Keratinocyte (primary cell): ENCODE results near the gene ITGB3. TPM values are rescaled to one million over a fixed set of nuclear protein-coding genes. Genes with fewer than 3 reads are reported as not detected.

Experiments used
- DNase-seq: peaks from one replicate; pipeline ENCODE4 v3.0.0-alpha.2; 2011; ENCODE audit warnings: low read depth, missing footprints, low spot score
- FAIRE-seq: peaks from 2 replicates; lab custom pipeline; 2011; peaks lifted over from hg19 to GRCh38; lab: Jason Lieb, UNC
- H2AFZ ChIP-seq: 2 replicates; pipeline ENCODE4 v1.6.0; 2012; ENCODE audit warnings: low read length, control low read depth, inconsistent platforms; ENCODE audit not compliant: control insufficient read depth
- H3K27ac ChIP-seq: 2 replicates; pipeline ENCODE4 v1.5.1; 2011; ENCODE audit warnings: low read length; ENCODE audit not compliant: control insufficient read depth, insufficient read depth
- H3K27me3 ChIP-seq: 3 replicates; pipeline ENCODE4 v1.6.0; 2011; ENCODE audit warnings: low read length; ENCODE audit not compliant: control insufficient read depth, insufficient read depth; ENCODE audit errors: extremely low read depth
- H3K36me3 ChIP-seq, 2 experiments: 2 replicates in 1 of 2; 3 replicates in 1 of 2; pipeline ENCODE4 v1.5.1; 2011; ENCODE audit warnings: low read length in 2 of 2, mild to moderate bottlenecking in 1 of 2; ENCODE audit not compliant: control insufficient read depth in 2 of 2, insufficient read depth in 2 of 2; ENCODE audit errors: extremely low read depth in 1 of 2
- H3K4me1 ChIP-seq: 3 replicates; pipeline ENCODE4 v1.5.1; 2011; ENCODE audit warnings: low read length; ENCODE audit not compliant: control insufficient read depth, insufficient read depth; ENCODE audit errors: extremely low read depth
- H3K4me2 ChIP-seq: 3 replicates; pipeline ENCODE4 v1.6.0; 2011; ENCODE audit warnings: low read depth, low read length; ENCODE audit not compliant: control insufficient read depth, insufficient read depth; ENCODE audit errors: extremely low read depth
- H3K4me3 ChIP-seq, 3 experiments: fragments of 200-600 bp in 1 of 3; sonication (generic) in 1 of 3; 2 replicates in 2 of 3; 3 replicates in 1 of 3; pipeline ENCODE4 v1.5.1; 2011 to 2016; ENCODE audit warnings: low read length in 3 of 3, mild to moderate bottlenecking in 3 of 3, control low read depth in 2 of 3, inconsistent platforms in 1 of 3, low read depth in 1 of 3, mixed read lengths in 1 of 3, mixed run types in 1 of 3, moderate library complexity in 1 of 3; ENCODE audit not compliant: control insufficient read depth in 2 of 3, insufficient read depth in 2 of 3; ENCODE audit errors: extremely low read depth in 1 of 3
- H3K79me2 ChIP-seq: 2 replicates; pipeline ENCODE4 v1.6.0; 2012; ENCODE audit warnings: low read length; ENCODE audit not compliant: control insufficient read depth, insufficient read depth
- H3K9ac ChIP-seq: 3 replicates; pipeline ENCODE4 v1.6.0; 2011; ENCODE audit warnings: low read length; ENCODE audit not compliant: control insufficient read depth, insufficient read depth; ENCODE audit errors: extremely low read depth
- H3K9me1 ChIP-seq: 3 replicates; pipeline ENCODE4 v1.6.0; 2011; ENCODE audit warnings: low read length; ENCODE audit not compliant: control insufficient read depth, insufficient read depth; ENCODE audit errors: extremely low read depth
- H3K9me3 ChIP-seq: 2 replicates; pipeline ENCODE4 v1.5.1; 2012; ENCODE audit warnings: low read depth, low read length; ENCODE audit not compliant: control insufficient read depth
- H4K20me1 ChIP-seq: 3 replicates; pipeline ENCODE4 v1.6.0; 2011; ENCODE audit warnings: low read length; ENCODE audit not compliant: control insufficient read depth, insufficient read depth; ENCODE audit errors: extremely low read depth
- EZH2 ChIP-seq: IDR thresholded peaks from one replicate; pipeline ENCODE4 v1.6.1; 2012; ENCODE audit warnings: inconsistent platforms, mild to moderate bottlenecking, low read length, moderate library complexity
- dilution Hi-C: fragments of 300-500 bp; cut with MboI; formaldehyde crosslinking; loops from one replicate; pipeline ENCODE4 v1.7.0; 2020; ENCODE audit warnings: low sequenced_read_pairs; ENCODE audit not compliant: extremely low pct_ligation_motif_present
- polyA plus RNA-seq, 5 experiments: library from polyadenylated mRNA; depleted of rRNA in 3 of 5; stranded (reverse) in 3 of 5; stranded (forward) in 1 of 5; unstranded in 1 of 5; fragments of >200 nt; gene quantifications; 1 replicate in 1 of 5; 2 replicates in 3 of 5; 3 replicates in 1 of 5; pipeline versions ENCODE4 v1.2.1 to v1.2.3, GENCODE V29; 2011 to 2012; ENCODE audit warnings: missing spikeins in 2 of 5, low read depth in 1 of 5, low replicate concordance in 1 of 5
- TF ChIP-seq, protein P1 (sequence below), 3 experiments: IDR thresholded peaks in 1 of 3; conservative IDR thresholded peaks in 1 of 3; optimal IDR thresholded peaks in 1 of 3; 2 replicates in 2 of 3; 3 replicates in 1 of 3; pipeline versions ENCODE3 to v1.5.1; 2011; ENCODE audit warnings: low read length in 3 of 3, mild to moderate bottlenecking in 3 of 3, moderate library complexity in 2 of 3, control low read depth in 1 of 3, inconsistent platforms in 1 of 3; ENCODE audit not compliant: insufficient read depth in 2 of 3; ENCODE audit errors: extremely low read depth in 1 of 3

Gene ITGB3
- polyA plus RNA-seq, 1 donor (not counting 4 experiments of a cell fraction or from before 2014, with no cell fraction given), result not detected

DNA sequence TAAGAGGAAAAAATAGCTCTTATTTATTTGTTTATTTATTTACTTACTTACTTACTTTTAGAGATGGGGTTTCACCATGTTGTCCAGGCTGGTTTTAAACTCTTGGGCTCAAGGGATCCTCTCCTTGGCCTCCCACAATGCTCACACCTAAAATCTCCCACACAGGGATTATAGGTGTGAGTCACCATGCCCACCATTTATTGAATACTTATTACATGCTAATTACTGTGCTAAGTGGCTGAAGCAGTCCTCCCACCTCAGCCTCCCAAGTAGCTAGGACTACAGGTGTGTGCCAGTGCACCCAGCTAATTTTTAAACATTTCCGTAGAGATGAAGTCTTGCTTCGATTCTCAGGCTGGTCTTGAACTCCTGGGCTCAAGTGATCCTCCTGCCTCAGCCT, 11.0 kb upstream of the ITGB3 start:
- Histone ChIP-seq H3K4me2 (no peak overlapping the region), H3K9me3 (no peaks in the 10 kb centered on the region), H3K4me3 (no peak overlapping the region), H4K20me1 (no peaks in the 10 kb centered on the region), H3K27me3 (peaks cover 3% of the 10 kb centered on the region), H3K36me3 (no peaks in the 10 kb centered on the region), H3K9me1 (no peaks in the 10 kb centered on the region), H3K79me2 (no peaks in the 10 kb centered on the region), H3K27ac (no peak overlapping the region), H2AFZ (no peak overlapping the region), H3K4me1 (peaks cover 16% of the 10 kb centered on the region), H3K9ac (no peak overlapping the region)
- dilution Hi-C loops, result no loop called here
- DNase-seq, result no peak
- TF ChIP-seq, protein P1, sequence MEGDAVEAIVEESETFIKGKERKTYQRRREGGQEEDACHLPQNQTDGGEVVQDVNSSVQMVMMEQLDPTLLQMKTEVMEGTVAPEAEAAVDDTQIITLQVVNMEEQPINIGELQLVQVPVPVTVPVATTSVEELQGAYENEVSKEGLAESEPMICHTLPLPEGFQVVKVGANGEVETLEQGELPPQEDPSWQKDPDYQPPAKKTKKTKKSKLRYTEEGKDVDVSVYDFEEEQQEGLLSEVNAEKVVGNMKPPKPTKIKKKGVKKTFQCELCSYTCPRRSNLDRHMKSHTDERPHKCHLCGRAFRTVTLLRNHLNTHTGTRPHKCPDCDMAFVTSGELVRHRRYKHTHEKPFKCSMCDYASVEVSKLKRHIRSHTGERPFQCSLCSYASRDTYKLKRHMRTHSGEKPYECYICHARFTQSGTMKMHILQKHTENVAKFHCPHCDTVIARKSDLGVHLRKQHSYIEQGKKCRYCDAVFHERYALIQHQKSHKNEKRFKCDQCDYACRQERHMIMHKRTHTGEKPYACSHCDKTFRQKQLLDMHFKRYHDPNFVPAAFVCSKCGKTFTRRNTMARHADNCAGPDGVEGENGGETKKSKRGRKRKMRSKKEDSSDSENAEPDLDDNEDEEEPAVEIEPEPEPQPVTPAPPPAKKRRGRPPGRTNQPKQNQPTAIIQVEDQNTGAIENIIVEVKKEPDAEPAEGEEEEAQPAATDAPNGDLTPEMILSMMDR (optimal IDR thresholded peaks at IDR 0.05 in 1 of 3, IDR thresholded peaks at IDR 0.05 in 1 of 3, conservative IDR thresholded peaks at IDR 0.05 in 1 of 3; ENCODE audit: extremely low read depth in 1 of 3, insufficient read depth in 2 of 3, low read length in 3 of 3), result no peak
- TF ChIP-seq EZH2, result no peak
- no peak for FAIRE-seq

DNA sequence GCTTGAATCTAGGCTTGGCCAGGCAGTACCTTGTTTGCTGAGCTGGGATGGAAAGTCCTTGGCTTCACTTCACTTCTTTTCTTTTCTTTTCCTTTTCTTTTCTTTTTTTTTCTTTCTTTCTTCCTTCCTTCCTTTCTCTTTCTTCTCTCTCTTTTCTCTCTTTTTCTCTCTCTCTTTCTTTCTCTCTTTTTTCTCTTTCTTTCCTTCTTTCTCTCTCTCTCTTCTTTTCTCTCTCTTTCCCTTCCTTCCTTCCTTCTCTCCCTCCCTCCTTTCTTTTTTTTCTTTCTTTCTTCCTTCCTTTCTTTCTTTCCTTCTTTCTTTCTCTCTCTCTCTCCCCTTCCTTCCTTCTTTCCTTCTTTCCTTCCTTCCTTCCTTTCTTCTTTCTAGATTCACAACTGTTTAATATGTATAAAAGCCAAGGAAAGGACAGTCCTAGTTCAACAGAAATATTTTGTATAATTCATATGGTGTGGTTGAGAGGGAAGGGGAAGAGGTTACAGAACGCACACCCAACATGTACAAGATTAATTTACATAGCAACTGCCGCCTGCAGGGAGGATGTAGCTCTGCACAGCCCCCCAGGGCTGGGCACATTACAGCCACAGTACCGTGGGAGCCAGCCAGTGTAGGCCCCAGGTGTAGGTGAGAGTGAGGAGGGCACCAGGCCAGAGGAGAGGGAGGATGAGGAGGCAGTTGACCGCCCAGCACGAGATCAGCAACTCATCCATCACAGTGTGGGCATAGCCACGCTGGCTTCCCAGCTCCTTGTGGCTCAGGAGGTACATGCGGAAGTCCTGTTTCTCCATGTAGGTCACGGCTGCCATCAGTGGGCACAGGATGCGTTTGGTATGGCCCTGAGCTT, 9.7 kb upstream of the ITGB3 start:
- Histone ChIP-seq H2AFZ (no peak overlapping the region), H4K20me1 (no peaks in the 10 kb centered on the region), H3K9me1 (no peaks in the 10 kb centered on the region), H3K4me3 (no peak overlapping the region), H3K79me2 (no peaks in the 10 kb centered on the region), H3K9ac (no peak overlapping the region), H3K9me3 (no peaks in the 10 kb centered on the region), H3K27me3 (peaks cover 3% of the 10 kb centered on the region), H3K4me1 (peaks cover 16% of the 10 kb centered on the region), H3K36me3 (no peaks in the 10 kb centered on the region), H3K27ac (no peak overlapping the region), H3K4me2 (no peak overlapping the region)
- no peak for TF ChIP-seq EZH2
- TF ChIP-seq, protein P1 (optimal IDR thresholded peaks at IDR 0.05 in 1 of 3, IDR thresholded peaks at IDR 0.05 in 1 of 3, conservative IDR thresholded peaks at IDR 0.05 in 1 of 3; ENCODE audit: extremely low read depth in 1 of 3, insufficient read depth in 2 of 3, low read length in 3 of 3), result no peak
- dilution Hi-C loops, result no loop called here
- DNase-seq, result no peak
- FAIRE-seq, result no peak
